IMR-90 (cell line): ENCODE data around the gene BNIP3. TPM values are rescaled to one million over a fixed set of nuclear protein-coding genes. Genes with fewer than 3 reads are reported as not detected.

Experiments
- ATAC-seq: fragments of 200-7000 bp; cut with Tn5 transposase; 2 replicates; pipeline ENCODE4 v1.9.1; 2020; ENCODE audit warnings: low read depth, mild to moderate bottlenecking, moderate library complexity
- BruUV-seq: library from RNA; stranded (reverse); fragments of 400-500 nt; replicated peaks from 2 replicates; lab custom pipeline; 2021; lab: Mats Ljungman, UMichigan
- CTCF ChIA-PET: fragments of 300-600 bp; formaldehyde crosslinking; extraction: SDS; loops from one replicate; lab custom pipeline; 2021; ENCODE audit warnings: antibody characterized with exemption; lab: Yijun Ruan, JAX
- POLR2A ChIA-PET: fragments of 300-600 bp; sonication (Branson Sonifier 250); formaldehyde crosslinking; loops from one replicate; lab custom pipeline; 2022; ENCODE audit warnings: antibody characterized with exemption; ENCODE audit not compliant: unreplicated experiment; lab: Charles Lee
- DNase-seq: peaks from one replicate; pipeline ENCODE4 v3.0.0; 2013
- H2AFZ ChIP-seq: replicated peaks from 2 replicates; pipeline ENCODE3; 2013; ENCODE audit warnings: low read length, mild to moderate bottlenecking; ENCODE audit not compliant: poor library complexity
- H2AK5ac ChIP-seq: 2 replicates; pipeline ENCODE4 v1.6.1; 2013; ENCODE audit warnings: low read depth, low read length, inconsistent platforms
- H2AK9ac ChIP-seq: replicated peaks from 2 replicates; pipeline ENCODE3; 2013; ENCODE audit warnings: mild to moderate bottlenecking, low read depth, low read length, moderate library complexity; ENCODE audit not compliant: poor library complexity
- H2BK120ac ChIP-seq: 2 replicates; pipeline ENCODE4 v1.6.1; 2013; ENCODE audit warnings: low read depth, low read length, inconsistent platforms
- H2BK15ac ChIP-seq: 3 replicates; pipeline ENCODE4 v1.6.1; 2013; ENCODE audit warnings: low read depth, low read length, inconsistent platforms
- H2BK20ac ChIP-seq: 2 replicates; pipeline ENCODE4 v1.6.1; 2013; ENCODE audit warnings: low read depth, mild to moderate bottlenecking, inconsistent platforms, low read length, moderate library complexity
- H2BK5ac ChIP-seq: 2 replicates; pipeline ENCODE4 v1.6.1; 2013; ENCODE audit warnings: mild to moderate bottlenecking, low read depth, low read length, inconsistent platforms; ENCODE audit not compliant: poor library complexity, severe bottlenecking
- H3K14ac ChIP-seq: replicated peaks from 2 replicates; pipeline ENCODE4 v1.6.1; 2013; ENCODE audit warnings: low read depth, low read length, inconsistent platforms
- H3K18ac ChIP-seq: 2 replicates; pipeline ENCODE4 v1.6.1; 2013; ENCODE audit warnings: low read depth, low read length, control low read depth
- H3K23ac ChIP-seq: 2 replicates; pipeline ENCODE4 v1.6.1; 2013; ENCODE audit warnings: low read depth, low read length, inconsistent platforms
- H3K27ac ChIP-seq: 2 replicates; pipeline ENCODE4 v1.5.1; 2013; ENCODE audit warnings: mild to moderate bottlenecking, control low read depth, low read length; ENCODE audit not compliant: insufficient read depth
- H3K27me3 ChIP-seq: 2 replicates; pipeline ENCODE4 v1.6.1; 2013; ENCODE audit warnings: low read length; ENCODE audit not compliant: control insufficient read depth, insufficient read depth
- H3K36me3 ChIP-seq: 2 replicates; pipeline ENCODE4 v1.6.1; 2013; ENCODE audit warnings: low read length, mixed read lengths; ENCODE audit not compliant: control insufficient read depth, insufficient read depth
- H3K4ac ChIP-seq: 2 replicates; pipeline ENCODE4 v1.6.1; 2013; ENCODE audit warnings: low read depth, low read length, inconsistent platforms
- H3K4me1 ChIP-seq: 2 replicates; pipeline ENCODE4 v1.6.1; 2013; ENCODE audit warnings: low read length, mixed read lengths; ENCODE audit not compliant: control insufficient read depth, insufficient read depth
- H3K4me2 ChIP-seq: 2 replicates; pipeline ENCODE4 v1.6.1; 2013; ENCODE audit warnings: low read depth, mild to moderate bottlenecking, control low read depth, low read length, moderate library complexity
- H3K4me3 ChIP-seq: 2 replicates; pipeline ENCODE4 v1.5.1; 2013; ENCODE audit warnings: low read depth, mild to moderate bottlenecking, control low read depth, low read length, moderate library complexity; ENCODE audit not compliant: insufficient read depth
- H3K56ac ChIP-seq: 2 replicates; pipeline ENCODE4 v1.6.1; 2013; ENCODE audit warnings: low read length, inconsistent platforms; ENCODE audit not compliant: insufficient read depth; ENCODE audit errors: extremely low read depth
- H3K79me1 ChIP-seq, 2 experiments: 2 replicates each; pipeline ENCODE4 v1.6.1; 2013; ENCODE audit warnings: low read length in 2 of 2, inconsistent platforms in 1 of 2, low read depth in 1 of 2
- H3K9ac ChIP-seq: 2 replicates; pipeline ENCODE4 v1.6.1; 2013; ENCODE audit warnings: low read depth, low read length, control low read depth
- H3K9me1 ChIP-seq: 2 replicates; pipeline ENCODE4 v1.6.1; 2013; ENCODE audit warnings: low read length, inconsistent platforms; ENCODE audit not compliant: insufficient read depth
- H3K9me3 ChIP-seq: 2 replicates; pipeline ENCODE4 v1.6.1; 2013; ENCODE audit warnings: low read length; ENCODE audit not compliant: control insufficient read depth, insufficient read depth
- H4K20me1 ChIP-seq: 2 replicates; pipeline ENCODE4 v1.6.1; 2013; ENCODE audit warnings: low read length, inconsistent platforms; ENCODE audit not compliant: insufficient read depth
- H4K5ac ChIP-seq: 2 replicates; pipeline ENCODE4 v1.6.1; 2013; ENCODE audit warnings: mild to moderate bottlenecking, low read depth, low read length, control low read depth
- H4K8ac ChIP-seq, 2 experiments: 2 replicates each; pipeline ENCODE4 v1.6.1; 2013; ENCODE audit warnings: low read depth in 2 of 2, low read length in 2 of 2, control low read depth in 1 of 2, inconsistent platforms in 1 of 2
- H4K91ac ChIP-seq: 2 replicates; pipeline ENCODE4 v1.6.1; 2013; ENCODE audit warnings: low read depth, low read length, inconsistent platforms; ENCODE audit not compliant: insufficient read depth
- BHLHE40 ChIP-seq: fragments of 150-350 bp; IDR thresholded peaks from 2 replicates; pipeline ENCODE4 v1.6.1; 2016; ENCODE audit warnings: mild to moderate bottlenecking, low read depth, low read length
- CHD1 ChIP-seq: IDR thresholded peaks from 2 replicates; pipeline ENCODE4 v1.6.1; 2012; ENCODE audit warnings: low read depth, low read length, improper control_type of control experiment
- MAFK ChIP-seq: IDR thresholded peaks from 2 replicates; pipeline ENCODE4 v1.6.1; 2012; ENCODE audit warnings: low read depth, low read length, improper control_type of control experiment
- MAZ ChIP-seq: IDR thresholded peaks from 2 replicates; pipeline ENCODE4 v1.6.1; 2012; ENCODE audit warnings: low read depth, mild to moderate bottlenecking, low read length, improper control_type of control experiment, moderate library complexity, borderline replicate concordance
- MXI1 ChIP-seq: IDR thresholded peaks from 2 replicates; pipeline ENCODE4 v1.6.1; 2012; ENCODE audit warnings: low read depth, mild to moderate bottlenecking, low read length, moderate library complexity, borderline replicate concordance
- NFE2L2 ChIP-seq: fragments of 150-350 bp; IDR thresholded peaks from 2 replicates; pipeline ENCODE4 v1.6.1; 2016; ENCODE audit warnings: low read depth, mild to moderate bottlenecking, low read length
- POLR2A ChIP-seq: IDR thresholded peaks from 2 replicates; pipeline ENCODE4 v1.6.1; 2012; ENCODE audit warnings: mild to moderate bottlenecking, low read depth, low read length
- RAD21 ChIP-seq: IDR thresholded peaks from 2 replicates; pipeline ENCODE4 v1.6.1; 2012; ENCODE audit warnings: low read length, improper control_type of control experiment
- RCOR1 ChIP-seq: IDR thresholded peaks from 2 replicates; pipeline ENCODE4 v1.6.1; 2012; ENCODE audit warnings: mild to moderate bottlenecking, low read length, improper control_type of control experiment; ENCODE audit not compliant: insufficient replicate concordance
- RFX5 ChIP-seq: IDR thresholded peaks from 2 replicates; pipeline ENCODE4 v1.8.0; 2012; ENCODE audit warnings: low read depth, mild to moderate bottlenecking, low read length, moderate library complexity
- SMC3 ChIP-seq: fragments of 150-350 bp; IDR thresholded peaks from 2 replicates; pipeline ENCODE4 v1.6.1; 2016; ENCODE audit warnings: low read depth, mild to moderate bottlenecking, antibody characterized with exemption, low read length, moderate library complexity
- WGBS, 2 experiments: methylation state at CpG; one replicate each; pipeline versions ENCODE4 v1.1.5 to v1.1.7; 2013; ENCODE audit warnings: missing lambda C conversion rate in 2 of 2; ENCODE audit not compliant: insufficient read length in 1 of 2; ENCODE audit errors: extremely low coverage in 2 of 2; 5-methylcytosine and 5-hydroxymethylcytosine counted together
- dilution Hi-C: fragments of 300-500 bp; cut with HindIII; formaldehyde crosslinking; loops from one replicate; pipeline ENCODE4 v1.14.3; 2018; ENCODE audit warnings: low sequenced_read_pairs; ENCODE audit not compliant: unreplicated experiment
- in situ Hi-C: fragments of 300-500 bp; cut with MboI; formaldehyde crosslinking; loops from 3 replicates; pipeline ENCODE4 v1.14.3; 2019; ENCODE audit warnings: low sequenced_read_pairs, inconsistent platforms, mixed read lengths
- intact Hi-C: fragments of 100-400 bp; cut with micrococcal nuclease; formaldehyde crosslinking; loops from 2 replicates; pipeline ENCODE4 v1.10.0; 2022
- polyA plus RNA-seq, 3 experiments: library from polyadenylated mRNA; depleted of rRNA; stranded (reverse); fragments of >200 nt; gene quantifications; 2 replicates each; pipeline ENCODE4 v1.2.3, GENCODE V29; 2012; ENCODE audit warnings: low replicate concordance in 1 of 3
- total RNA-seq: library from RNA; depleted of rRNA; stranded (reverse); fragments of >200 nt; gene quantifications from 2 replicates; pipeline ENCODE4 v1.2.3, GENCODE V29; 2012
- TF ChIP-seq, protein P1 (sequence below): conservative IDR thresholded peaks from 2 replicates; pipeline ENCODE4 v1.5.1; 2012; ENCODE audit warnings: mild to moderate bottlenecking, low read depth, low read length, improper control_type of control experiment
- TF ChIP-seq, protein P2 (sequence below): fragments of 150-350 bp; IDR thresholded peaks from 2 replicates; pipeline ENCODE4 v1.6.1; 2017; ENCODE audit warnings: mild to moderate bottlenecking, antibody characterized with exemption, low read length, low read depth

The BNIP3 gene
- total and polyA plus RNA-seq, 2 of the 4 experiments (the other 2 are of a cell fraction) = 134 to 211 TPM

- peaks cover 19 to 52% of the 10 kb centered on the region in 2 experiments for H3K79me1 ChIP-seq
- H3K9me3 ChIP-seq = peaks cover 4% of the 10 kb centered on the region; the same call in 1 of the 2 replicates
- peaks cover 42% of the 10 kb centered on the region for H4K20me1 ChIP-seq
- no peak overlapping the region for H3K23ac ChIP-seq
- H3K36me3 ChIP-seq = no peaks in the 10 kb centered on the region
- H4K91ac ChIP-seq = no peak overlapping the region
- H2AK5ac ChIP-seq = no peak overlapping the region
- no peak overlapping the region for H2BK120ac ChIP-seq
- H2AFZ ChIP-seq = no peak overlapping the region
- H3K9ac ChIP-seq = no peak overlapping the region
- 78% methylated on average over 8 of the region's 8 CpGs; no CpG with 5 or more reads in 1 of the 2 experiments for WGBS, 2 experiments
- H3K56ac ChIP-seq = no peak overlapping the region
- no peaks in the 10 kb centered on the region for H3K27me3 ChIP-seq
- H3K9me1 ChIP-seq = peaks cover 3% of the 10 kb centered on the region; the same call in 1 of the 2 replicates
- BruUV-seq = no TSS peak
- ChIA-PET CTCF (no interaction called here), POLR2A (no interaction called here)
- no peak overlapping the region for H3K27ac ChIP-seq
- H2BK15ac ChIP-seq = no peak overlapping the region
- no peak overlapping the region for H2BK5ac ChIP-seq
- H3K4me1 ChIP-seq = peaks cover 2% of the 10 kb centered on the region; the same call in 1 of the 2 replicates
- H3K14ac ChIP-seq = no peak overlapping the region
- in situ Hi-C loops (no loop called here), intact Hi-C loops (no loop called here), dilution Hi-C loops (no loop called here)
- H3K4ac ChIP-seq = no peak overlapping the region
- H2BK20ac ChIP-seq = no peak overlapping the region
- DNase-seq (no peak), ATAC-seq (no peak)
- no peak overlapping the region for H3K18ac ChIP-seq
- TF ChIP-seq MAZ (no peak), RAD21 (no peak), CHD1 (no peak), BHLHE40 (no peak), SMC3 (no peak), NFE2L2 (no peak), MAFK (no peak), MXI1 (no peak), POLR2A (no peak), RCOR1 (no peak), RFX5 (no peak)
- TF ChIP-seq, protein P1, sequence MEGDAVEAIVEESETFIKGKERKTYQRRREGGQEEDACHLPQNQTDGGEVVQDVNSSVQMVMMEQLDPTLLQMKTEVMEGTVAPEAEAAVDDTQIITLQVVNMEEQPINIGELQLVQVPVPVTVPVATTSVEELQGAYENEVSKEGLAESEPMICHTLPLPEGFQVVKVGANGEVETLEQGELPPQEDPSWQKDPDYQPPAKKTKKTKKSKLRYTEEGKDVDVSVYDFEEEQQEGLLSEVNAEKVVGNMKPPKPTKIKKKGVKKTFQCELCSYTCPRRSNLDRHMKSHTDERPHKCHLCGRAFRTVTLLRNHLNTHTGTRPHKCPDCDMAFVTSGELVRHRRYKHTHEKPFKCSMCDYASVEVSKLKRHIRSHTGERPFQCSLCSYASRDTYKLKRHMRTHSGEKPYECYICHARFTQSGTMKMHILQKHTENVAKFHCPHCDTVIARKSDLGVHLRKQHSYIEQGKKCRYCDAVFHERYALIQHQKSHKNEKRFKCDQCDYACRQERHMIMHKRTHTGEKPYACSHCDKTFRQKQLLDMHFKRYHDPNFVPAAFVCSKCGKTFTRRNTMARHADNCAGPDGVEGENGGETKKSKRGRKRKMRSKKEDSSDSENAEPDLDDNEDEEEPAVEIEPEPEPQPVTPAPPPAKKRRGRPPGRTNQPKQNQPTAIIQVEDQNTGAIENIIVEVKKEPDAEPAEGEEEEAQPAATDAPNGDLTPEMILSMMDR = no peak
- TF ChIP-seq, protein P2, sequence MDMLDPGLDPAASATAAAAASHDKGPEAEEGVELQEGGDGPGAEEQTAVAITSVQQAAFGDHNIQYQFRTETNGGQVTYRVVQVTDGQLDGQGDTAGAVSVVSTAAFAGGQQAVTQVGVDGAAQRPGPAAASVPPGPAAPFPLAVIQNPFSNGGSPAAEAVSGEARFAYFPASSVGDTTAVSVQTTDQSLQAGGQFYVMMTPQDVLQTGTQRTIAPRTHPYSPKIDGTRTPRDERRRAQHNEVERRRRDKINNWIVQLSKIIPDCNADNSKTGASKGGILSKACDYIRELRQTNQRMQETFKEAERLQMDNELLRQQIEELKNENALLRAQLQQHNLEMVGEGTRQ = no peak
- no peak overlapping the region for H2AK9ac ChIP-seq
- H3K4me2 ChIP-seq = no peak overlapping the region
- no peak overlapping the region for H3K4me3 ChIP-seq
- no peak overlapping the region for H4K8ac ChIP-seq
- no peak overlapping the region for H4K5ac ChIP-seq
These were observed 60.5 kb downstream of the BNIP3 start for GRCh38 chr10:131921184-131921583.
